Effector CD8-positive, alpha-beta T cell (primary cell): ENCODE measurements around the gene KARS1.
A peak's percentile ranks its signal among the peaks of the same experiment; 100 is the strongest.
"Not testable (repeated sequence)": the region's sequence is repeated elsewhere in the genome, so short reads cannot be mapped to it uniquely, and the experiment has no call there.

Experiments
- DNase-seq: peaks from one replicate; lab custom pipeline; 2025; lab: John Stamatoyannopoulos, UW

KARS1 gene

GRCh38 chr16:75624921-75625334 is 22.5 kb downstream of the KARS1 start:
- DNase-seq = no peak

GRCh38 chr16:75622761-75623605 is 24.5 kb downstream of the KARS1 start, which contains the start of gene ADAT1:
TSS of gene ADAT1 (minus strand) at chr16:75623281. CDS start at chr16:75620799, 2,482 bp downstream.
- DNase-seq = peak; percentile 97

GRCh38 chr16:75621170-75621477 is 26.3 kb downstream of the KARS1 start:
- DNase-seq = no peak

- no peak for DNase-seq
Measured at GRCh38 chr16:75620326-75621169, 26.9 kb downstream of the KARS1 start.

GRCh38 chr16:75618780-75619179 is 28.7 kb downstream of the KARS1 start:
- no peak for DNase-seq

- no peak for DNase-seq
Measured at GRCh38 chr16:75617121-75617520, 30.3 kb downstream of the KARS1 start.

- DNase-seq = no peak
Measured at GRCh38 chr16:75616521-75617010, 30.9 kb downstream of the KARS1 start.

- DNase-seq = no peak
Measured at GRCh38 chr16:75615619-75616018, 31.8 kb downstream of the KARS1 start.

- no peak for DNase-seq
Measured at GRCh38 chr16:75614066-75614897, 33.2 kb downstream of the KARS1 start.

- no peak for DNase-seq
Measured at GRCh38 chr16:75606507-75606906, 41.0 kb downstream of the KARS1 start.

- DNase-seq = no peak
Measured at GRCh38 chr16:75603241-75603640, 44.2 kb downstream of the KARS1 start.

GRCh38 chr16:75599452-75600277 is 47.8 kb downstream of the KARS1 start:
- no peak for DNase-seq

- DNase-seq = no peak
Measured at GRCh38 chr16:75593825-75594820, 53.3 kb downstream of the KARS1 start.

- no peak for DNase-seq
Measured at GRCh38 chr16:75593308-75593707, 54.2 kb downstream of the KARS1 start.

GRCh38 chr16:75591927-75592326 is 55.5 kb downstream of the KARS1 start:
- not testable (repeated sequence) for DNase-seq

GRCh38 chr16:75590920-75591843 is 56.3 kb downstream of the KARS1 start:
- no peak for DNase-seq

- no peak for DNase-seq
Measured at GRCh38 chr16:75589306-75589705, 58.2 kb downstream of the KARS1 start.

GRCh38 chr16:75588716-75589115 is 58.7 kb downstream of the KARS1 start:
- no peak for DNase-seq

GRCh38 chr16:75584108-75584507 is 63.4 kb downstream of the KARS1 start:
- DNase-seq = no peak
